Right cardiac atrium (tissue), 5 donors: ENCODE data around the gene TPRKB. TPM values are rescaled to one million over a fixed set of nuclear protein-coding genes. Genes with fewer than 3 reads are reported as not detected.
"Not testable (repeated sequence)": the region's sequence is repeated elsewhere in the genome, so short reads cannot be mapped to it uniquely, and the experiment has no call there.

Experiments used
- ATAC-seq, 2 donors: fragments of 200-7000 bp; cut with Tn5 transposase; one replicate each; pipeline versions ENCODE4 v1.8.0 to v1.9.1; 2020; ENCODE audit warnings: moderate library complexity in 2 of 2, mild to moderate bottlenecking in 1 of 2
- DNase-seq, 3 donors: peaks; one replicate each; pipeline ENCODE4 v3.0.0-alpha.2; 2020
- H3K27ac ChIP-seq: one replicate; pipeline ENCODE4 v1.5.1; 2013; ENCODE audit warnings: mild to moderate bottlenecking, low read length, control low read depth, moderate library complexity
- H3K27me3 ChIP-seq: one replicate; pipeline ENCODE4 v1.6.1; 2013; ENCODE audit not compliant: control insufficient read depth, insufficient read depth
- H3K4me1 ChIP-seq: one replicate; pipeline ENCODE4 v1.6.1; 2013; ENCODE audit warnings: low read length; ENCODE audit not compliant: control insufficient read depth, insufficient read depth
- H3K4me3 ChIP-seq: one replicate; pipeline ENCODE4 v1.5.1; 2013; ENCODE audit warnings: low read length, control low read depth
- H3K9me3 ChIP-seq: one replicate; pipeline ENCODE4 v1.6.1; 2013; ENCODE audit warnings: low read length; ENCODE audit not compliant: control insufficient read depth
- WGBS: extraction: QIAGEN DNeasy Blood & Tissue Kit; methylation state at CpG from one replicate; pipeline ENCODE4 v1.1.7; 2013; 5-methylcytosine and 5-hydroxymethylcytosine counted together
- intact Hi-C, 4 donors: fragments of 100-400 bp; cut with DNase I; formaldehyde crosslinking; loops; one replicate each; pipeline versions ENCODE4 v1.11.0 to v1.14.0; 2022 to 2023
- long read RNA-seq, 4 donors: library from polyadenylated mRNA; unstranded; transcript quantifications; one replicate each; pipeline ENCODE4 v2.0.0, GENCODE V29; 2020 to 2021
- polyA plus RNA-seq: library from polyadenylated mRNA; stranded (reverse); fragments of 200-250 nt; gene quantifications from one replicate; pipeline ENCODE4 v1.2.3, GENCODE V29; 2013
- total RNA-seq, 4 donors: library from RNA; stranded (reverse); fragmentation: NEBNext Ultra II Directional; extraction: Animal tissue kit (Norgen Biotek cat#: 25700); gene quantifications; one replicate each; pipeline ENCODE4 v1.2.1, GENCODE V29; 2021
- donor health status: healthy with polysubstance abuse.
- donor health status: DM: no; HTN: yes; CAD: no.
- donor health status: DM: no; HTN: no; CAD: no.
- donor health status: DM: no; HTN: yes; CAD: no; lungs with severe emphysema.
- donor health status: DM: yes; HTN: yes; CAD: no.

TPRKB gene
- total RNA-seq = 10 to 100 TPM; 19.2 to 30.2 (median 26.2) TPM
- polyA plus RNA-seq = 74.1 TPM
- long read RNA-seq, donor 1, transcript TPRKB-201 (5 exons, 748 nt) = major isoform, 6 of 18 reads
- long read RNA-seq, donor 1, partial matches to known transcripts = 3 of 18 reads
- long read RNA-seq, donor 1, other reads (novel, unspliced or antisense) = 4 of 18 reads
- long read RNA-seq, donor 2, transcript TPRKB-201 (5 exons, 748 nt) = major isoform, 11 of 21 reads
- long read RNA-seq, donor 2, partial matches to known transcripts = 3 of 21 reads
- long read RNA-seq, donor 2, other reads (novel, unspliced or antisense) = 4 of 21 reads
- long read RNA-seq, donor 3, transcript TPRKB-201 (5 exons, 748 nt) = major isoform, 5 of 13 reads
- long read RNA-seq, donor 3, partial matches to known transcripts = 1 of 13 reads
- long read RNA-seq, donor 3, other reads (novel, unspliced or antisense) = 6 of 13 reads
- long read RNA-seq, donor 4, partial matches to known transcripts = 1 of 10 reads
- long read RNA-seq, donor 4, other reads (novel, unspliced or antisense) = 3 of 10 reads

DNA sequence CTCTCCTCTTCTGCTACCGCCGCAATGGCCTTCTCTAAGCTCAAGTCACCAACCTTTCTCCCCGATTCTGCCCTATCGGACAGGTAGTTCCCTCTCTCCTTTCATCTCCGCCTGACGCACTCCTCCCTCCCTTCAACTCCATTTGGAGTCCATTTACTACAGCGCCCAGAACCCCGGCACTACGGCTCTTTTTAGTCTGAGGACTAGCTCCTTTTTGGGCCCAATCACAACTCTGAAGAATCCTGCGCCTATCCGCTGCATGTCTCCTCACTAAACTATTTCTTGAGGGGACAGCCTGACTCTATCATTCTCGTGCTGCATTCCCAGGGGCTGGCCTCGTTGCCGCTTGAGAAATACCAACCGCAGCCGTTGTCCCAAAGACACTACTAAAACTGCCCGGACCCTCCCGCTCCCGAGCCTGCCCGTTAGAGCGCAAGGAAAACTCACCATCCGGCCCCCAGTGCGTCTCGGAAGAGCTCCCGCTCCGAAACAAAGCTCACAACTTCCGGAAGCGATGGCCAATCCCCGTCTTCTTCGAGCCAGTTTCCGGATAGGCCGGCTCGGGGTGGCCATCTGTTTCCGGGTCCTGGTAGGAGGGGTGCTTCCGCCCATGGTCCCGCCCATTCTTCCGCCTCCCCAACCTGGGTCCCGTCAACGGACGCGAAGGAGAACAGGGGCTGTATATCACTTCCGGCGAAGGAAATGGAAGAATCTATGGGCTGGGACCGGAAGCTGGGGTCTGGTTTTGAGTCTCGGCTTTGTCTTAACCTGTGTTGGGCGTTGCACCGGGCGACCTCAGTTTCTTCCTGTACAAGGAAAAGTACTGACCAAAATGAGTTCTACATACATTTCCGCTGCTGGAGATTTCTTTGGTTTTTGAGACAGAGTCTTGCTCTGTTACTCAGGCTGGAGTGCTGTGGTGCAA is at the start of gene TPRKB:
Gene TPRKB, minus strand, starts transcription at position 491 of the 925 bp plus-strand sequence. CDS start 2,776 bp downstream, outside the sequence.
- H3K4me3 ChIP-seq = peak within 1 kb of the TSS; percentile 93
- no peaks in the 10 kb centered on the region for H3K4me1 ChIP-seq
- peak within 1 kb of the TSS; percentile 78 for H3K27ac ChIP-seq
- ATAC-seq = peak; percentile 99 to 100
- H3K27me3 ChIP-seq = no peaks in the 10 kb centered on the region
- peak; percentile 97 to 98 (median 98) for DNase-seq
- 1% methylated on average over 49 of the region's 49 CpGs for WGBS
- intact Hi-C loops = no loop called here
- H3K9me3 ChIP-seq = no peaks in the 10 kb centered on the region

DNA sequence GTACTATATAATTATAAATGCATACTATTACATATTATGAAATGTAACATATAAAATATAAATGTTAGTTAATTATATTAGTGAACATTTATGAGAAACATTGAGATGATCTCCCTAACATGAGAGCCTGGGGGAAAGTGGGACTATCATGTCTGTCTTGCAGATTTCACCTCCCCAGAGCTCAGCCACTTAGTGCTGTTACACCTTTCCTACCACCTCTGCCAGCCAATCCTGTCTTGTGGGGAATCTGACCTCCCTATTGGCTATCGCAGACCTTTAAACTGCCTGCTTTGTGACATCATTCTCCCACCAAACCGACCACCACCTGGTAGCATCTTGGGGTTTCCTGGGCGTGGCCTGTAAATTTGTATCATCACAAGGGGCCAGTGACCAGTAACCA is 46.7 kb upstream of the TPRKB start, which contains the start of gene C2orf78:
Gene C2orf78, plus strand, starts transcription at position 301 of the 400 bp plus-strand sequence. CDS start 127 bp downstream, outside the sequence.
- H3K4me1 ChIP-seq, H3K27ac ChIP-seq, H3K9me3 ChIP-seq, ATAC-seq, H3K27me3 ChIP-seq, H3K4me3 ChIP-seq, intact Hi-C loops, DNase-seq: not testable (repeated sequence)
- WGBS = 51% methylated on average over 3 of the region's 3 CpGs

DNA sequence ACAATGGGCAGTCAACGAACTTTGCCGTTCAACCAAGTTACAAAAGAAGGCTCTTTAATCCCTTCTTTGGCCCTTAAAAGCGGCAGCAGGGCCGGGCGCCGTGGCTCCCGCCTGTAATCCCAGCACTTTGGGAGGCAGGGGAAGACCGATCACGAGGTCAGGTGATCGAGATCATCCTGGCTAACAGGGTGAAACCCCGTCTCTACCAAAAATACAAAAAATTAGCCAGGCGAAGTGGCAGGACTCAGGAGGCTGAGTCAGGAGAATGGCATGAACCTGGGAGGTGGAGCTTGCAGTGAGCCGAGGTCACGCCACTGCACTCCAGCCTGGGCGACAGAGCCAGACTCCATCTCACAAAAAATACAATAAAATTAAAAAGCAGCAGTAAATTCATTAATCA is 46.3 kb upstream of the TPRKB start:
- WGBS = 80% methylated on average over 15 of the region's 15 CpGs
- H3K9me3 ChIP-seq, H3K27ac ChIP-seq, intact Hi-C loops, H3K4me1 ChIP-seq, H3K4me3 ChIP-seq, ATAC-seq, H3K27me3 ChIP-seq, DNase-seq: not testable (repeated sequence)

DNA sequence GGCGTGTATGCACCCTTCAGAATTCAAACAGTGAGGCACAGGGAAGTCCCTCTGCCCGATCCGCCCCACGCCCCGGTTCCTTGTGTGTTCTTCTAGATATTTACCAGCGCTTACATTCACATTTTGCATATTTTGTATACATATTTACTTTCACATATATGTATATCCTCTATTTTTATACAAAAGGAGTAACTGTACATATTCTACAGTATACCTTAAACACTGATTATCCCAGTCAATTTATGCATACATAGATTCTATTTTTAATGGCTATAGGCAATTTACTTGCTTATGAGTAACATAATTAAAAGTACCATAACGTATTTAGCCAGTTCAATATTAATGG is 43.1 kb upstream of the TPRKB start:
- Histone ChIP-seq H3K4me1 (no peaks in the 10 kb centered on the region), H3K27me3 (no peaks in the 10 kb centered on the region), H3K9me3 (no peaks in the 10 kb centered on the region), H3K4me3 (no peak overlapping the region), H3K27ac (no peak overlapping the region)
- ATAC-seq (no peak), DNase-seq (no peak)
- intact Hi-C loops = no loop called here
- whole genome bisulfite sequencing = 7% methylated on average over 7 of the region's 7 CpGs

DNA sequence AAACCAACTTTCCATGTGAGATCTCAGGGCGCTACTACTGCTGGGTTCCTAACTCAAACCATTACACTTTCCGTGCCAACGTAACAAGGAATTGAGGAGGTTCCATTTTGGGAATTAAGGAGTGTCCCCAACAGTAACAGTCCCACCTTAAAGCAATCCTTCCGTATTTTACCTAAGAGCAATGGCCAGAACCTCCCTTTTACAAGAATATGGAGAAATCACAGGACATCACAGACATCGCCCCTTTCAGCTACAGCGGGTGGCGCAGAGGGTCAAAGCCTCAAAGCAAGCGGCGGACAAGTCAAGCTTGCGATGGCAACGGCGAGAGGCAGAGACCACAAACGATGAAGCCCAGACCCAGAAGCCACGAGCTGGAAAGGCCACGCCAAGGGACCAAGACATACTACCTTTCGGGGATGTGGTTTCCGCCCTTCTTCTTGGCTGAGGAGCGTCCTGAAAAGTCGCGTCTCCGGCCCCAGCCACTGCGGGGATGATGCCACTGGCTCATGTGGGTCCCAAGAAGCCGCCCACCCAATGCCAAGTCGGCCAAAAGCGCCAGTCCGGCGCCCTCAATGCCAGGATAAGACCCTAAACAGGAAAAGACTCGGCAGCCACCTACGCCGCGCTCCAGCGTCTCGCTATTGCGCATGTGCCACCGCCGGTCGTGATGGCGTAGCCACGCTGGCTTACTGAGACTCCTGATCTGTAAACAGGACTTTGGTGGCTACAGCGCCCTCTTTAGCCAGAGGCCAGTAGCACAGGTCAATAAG is 42.5 kb upstream of the TPRKB start, which contains the start of gene DUSP11:
Gene DUSP11, minus strand, starts transcription at position 637 of the 770 bp plus-strand sequence. Its CDS starts 129 bp downstream, at position 508.
- no peaks in the 10 kb centered on the region for H3K4me1 ChIP-seq
- no peaks in the 10 kb centered on the region for H3K9me3 ChIP-seq
- peak; percentile 99 to 100 for ATAC-seq
- peak within 1 kb of the TSS; percentile 92 for H3K27ac ChIP-seq
- WGBS = under 1% methylated on average over 40 of the region's 40 CpGs
- no peaks in the 10 kb centered on the region for H3K27me3 ChIP-seq
- DNase-seq = peak; percentile 95 to 99 (median 97)
- peak within 1 kb of the TSS; percentile 88 for H3K4me3 ChIP-seq
- intact Hi-C loops = loop anchor here in 1 of 4 donors (10.0 kb wide), 1 partner anchor 95 kb away; no protein-coding TSS in a partner anchor

DNA sequence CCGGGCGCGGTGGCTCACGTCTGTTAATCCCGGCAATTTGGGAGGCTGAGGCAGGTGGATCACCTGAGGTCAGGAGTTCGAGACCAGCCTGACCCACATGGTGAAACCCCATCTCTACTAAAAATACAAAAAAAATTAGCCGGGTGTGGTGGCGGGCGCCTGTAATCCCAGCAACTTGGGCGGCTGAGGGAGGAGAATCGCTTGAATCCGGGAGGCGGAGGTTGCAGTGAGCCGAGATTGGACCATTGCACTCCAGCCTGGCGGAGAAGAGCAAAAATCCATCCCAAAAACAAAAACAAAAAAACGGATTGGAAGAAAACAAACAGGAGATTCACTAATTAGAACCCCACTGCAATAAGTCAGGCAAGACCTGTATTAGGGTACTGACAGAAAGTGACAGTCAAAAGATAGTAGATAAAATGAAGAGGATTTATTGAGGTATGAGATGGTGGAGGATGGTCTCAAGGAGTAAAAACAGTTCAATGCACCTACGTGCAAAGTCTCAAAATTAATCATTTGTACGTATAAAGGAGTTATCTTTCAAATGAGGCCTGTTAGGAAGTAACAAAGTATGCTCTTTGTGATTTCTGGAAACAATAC is 41.8 kb upstream of the TPRKB start:
- Histone ChIP-seq H3K4me3 (peak overlapping the region; percentile 88), H3K27ac (peak overlapping the region; percentile 92)
- 70% methylated on average over 18 of the region's 18 CpGs for WGBS
- not testable (repeated sequence) for H3K4me1 ChIP-seq, H3K27me3 ChIP-seq, ATAC-seq, H3K9me3 ChIP-seq, DNase-seq
- intact Hi-C loops = loop anchor here in 1 of 4 donors (10.0 kb wide), 1 partner anchor 94 kb away; no protein-coding TSS in a partner anchor

DNA sequence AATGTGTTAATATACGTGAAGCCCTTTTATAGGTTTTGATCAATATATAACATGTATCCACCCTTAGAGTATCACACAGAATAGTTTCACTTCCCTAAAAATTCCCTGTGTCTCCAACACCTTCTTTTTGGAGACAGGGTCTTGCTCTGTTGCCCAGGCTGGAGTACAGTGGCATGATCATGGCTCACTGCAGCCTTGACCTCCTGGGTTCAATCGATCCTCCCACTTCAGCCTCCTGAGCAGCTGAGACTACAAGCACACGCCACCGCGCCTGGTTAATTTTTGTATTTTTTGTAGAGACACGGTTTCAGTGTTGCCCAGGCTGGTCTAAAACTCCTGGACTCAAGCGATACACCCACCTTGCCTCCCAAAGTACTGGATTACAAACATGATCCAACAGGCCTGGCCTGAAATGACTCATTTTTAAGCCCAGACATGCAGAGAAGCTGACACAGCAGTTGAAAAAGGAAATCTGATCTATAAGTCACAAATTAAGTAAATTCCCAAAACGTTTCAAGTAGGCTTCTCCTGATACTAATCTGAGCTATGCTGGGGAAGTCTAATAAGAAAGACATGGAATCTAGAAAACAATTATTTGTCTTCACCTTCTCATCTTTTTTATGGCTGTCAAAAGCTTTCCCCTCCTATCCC is 39.8 kb upstream of the TPRKB start:
- WGBS = 87% methylated on average over 8 of the region's 8 CpGs
- Histone ChIP-seq H3K27me3 (no peaks in the 10 kb centered on the region), H3K4me1 (no peaks in the 10 kb centered on the region), H3K9me3 (no peaks in the 10 kb centered on the region), H3K27ac (no peak overlapping the region), H3K4me3 (no peak overlapping the region)
- intact Hi-C loops = loop anchor here in 1 of 4 donors (10.0 kb wide), 1 partner anchor 92 kb away; no protein-coding TSS in a partner anchor
- ATAC-seq (no peak), DNase-seq (no peak)

DNA sequence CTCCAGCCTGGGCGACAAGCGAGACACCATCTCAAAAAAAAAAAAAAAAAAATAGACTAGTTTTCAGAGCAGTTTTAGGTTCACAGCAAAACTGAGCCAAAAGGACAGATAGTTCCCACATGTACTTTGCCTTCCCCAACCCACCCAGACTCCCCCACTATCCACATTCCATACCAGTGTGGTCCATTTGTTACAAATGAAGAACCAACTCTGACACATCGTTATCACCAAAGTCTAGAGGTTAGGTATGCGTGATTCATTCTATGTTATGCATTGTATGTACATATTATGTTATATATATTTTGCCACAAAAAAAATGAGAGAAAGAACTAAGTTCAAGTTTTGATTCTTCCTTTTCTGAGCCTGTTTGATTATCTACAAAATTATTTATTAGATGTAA is 39.2 kb upstream of the TPRKB start:
- H3K9me3 ChIP-seq = no peaks in the 10 kb centered on the region
- DNase-seq = no peak
- no peak overlapping the region for H3K4me3 ChIP-seq
- no peaks in the 10 kb centered on the region for H3K27me3 ChIP-seq
- H3K27ac ChIP-seq = no peak overlapping the region
- ATAC-seq = no peak
- intact Hi-C loops = loop anchor here in 1 of 4 donors (10.0 kb wide), 1 partner anchor 92 kb away; no protein-coding TSS in a partner anchor
- WGBS = 90% methylated on average over 4 of the region's 4 CpGs
- no peaks in the 10 kb centered on the region for H3K4me1 ChIP-seq

DNA sequence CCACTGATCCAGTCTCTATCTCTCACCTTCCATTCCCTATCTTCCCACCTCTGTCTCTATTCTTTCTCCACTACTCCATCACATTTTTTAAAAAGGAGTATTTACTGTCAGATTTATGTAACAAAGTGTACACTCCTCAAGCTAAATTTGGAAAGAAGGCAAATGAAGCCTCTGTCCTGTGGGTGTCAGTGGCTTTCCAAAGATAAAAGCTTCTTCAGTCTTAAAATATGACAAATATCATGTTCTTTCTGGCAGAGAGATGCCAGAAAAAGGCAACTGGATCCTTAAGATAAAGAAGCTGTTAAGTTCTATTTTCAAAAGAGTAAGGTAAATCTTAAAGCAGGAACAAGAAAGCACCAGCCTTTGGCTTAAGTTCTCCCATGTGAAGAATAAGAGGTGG is 35.7 kb upstream of the TPRKB start:
- Histone ChIP-seq H3K4me1 (no peaks in the 10 kb centered on the region), H3K9me3 (no peaks in the 10 kb centered on the region), H3K27me3 (no peaks in the 10 kb centered on the region), H3K27ac (no peak overlapping the region), H3K4me3 (no peak overlapping the region)
- intact Hi-C loops = loop anchor here in 1 of 4 donors (10.0 kb wide), 1 partner anchor 88 kb away; no protein-coding TSS in a partner anchor
- DNase-seq (no peak), ATAC-seq (no peak)
